GM19023 (cell line): ENCODE data around the gene GSDME.

Experiments
- ATAC-seq: cut with Tn5 transposase; IDR thresholded peaks from one replicate; pipeline ENCODE4 v1.9.1; 2021; ENCODE audit warnings: mild to moderate bottlenecking, moderate library complexity; ENCODE audit not compliant: unreplicated experiment

Gene GSDME

DNA sequence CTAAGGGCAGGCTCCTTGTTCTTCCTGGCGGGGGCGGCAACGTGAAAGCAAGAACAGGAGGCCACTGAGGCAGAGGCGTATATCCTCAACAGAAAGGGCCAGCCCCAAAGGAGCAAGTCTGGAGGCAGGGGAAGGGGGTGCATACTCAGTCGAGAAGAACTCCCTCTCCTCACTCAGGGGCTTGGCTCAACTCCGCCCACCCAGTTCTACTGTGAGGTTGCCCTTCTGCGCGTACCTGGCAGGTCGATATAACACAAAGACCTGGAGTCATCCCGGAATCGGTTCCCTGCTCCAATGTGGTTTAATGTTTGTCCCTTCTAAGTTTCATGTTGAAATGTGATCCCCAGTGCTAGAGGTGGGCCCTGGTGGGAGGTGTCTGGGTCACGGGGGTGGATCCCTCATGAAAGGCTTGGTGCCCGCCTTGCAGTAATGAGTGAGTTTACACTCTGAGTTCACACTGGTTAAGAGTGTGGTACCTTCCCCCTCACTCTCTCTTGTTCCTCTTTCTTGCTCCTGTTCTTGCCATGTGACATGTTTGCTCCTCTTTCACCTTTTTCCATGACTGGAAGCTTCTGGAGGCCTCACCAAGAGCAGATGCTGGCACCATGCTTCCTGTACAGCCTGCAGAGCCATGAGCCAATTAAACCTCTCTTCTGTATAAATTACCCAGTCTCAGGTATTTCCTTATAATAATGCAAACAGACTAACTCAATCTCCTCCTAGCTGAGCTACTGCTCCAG is 32.6 kb downstream of the GSDME start:
- no peak for ATAC-seq

DNA sequence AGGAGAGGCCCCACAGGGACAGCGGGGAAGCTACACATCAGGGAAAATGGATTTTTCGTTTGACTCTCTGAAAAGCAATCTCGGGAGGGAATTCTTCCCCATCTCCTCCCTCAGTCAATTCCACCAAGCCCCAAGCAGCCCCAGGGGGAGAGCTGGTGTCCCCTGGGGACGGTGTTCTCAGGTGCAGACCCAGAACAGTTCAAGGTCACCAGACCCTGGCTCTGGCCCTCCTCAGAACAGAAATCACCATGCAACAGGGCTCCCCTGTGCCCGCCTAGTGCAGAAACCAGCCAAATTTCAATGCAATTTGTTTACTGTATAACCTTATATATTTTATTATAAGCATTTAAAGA is 34.1 kb downstream of the GSDME start:
- no peak for ATAC-seq

DNA sequence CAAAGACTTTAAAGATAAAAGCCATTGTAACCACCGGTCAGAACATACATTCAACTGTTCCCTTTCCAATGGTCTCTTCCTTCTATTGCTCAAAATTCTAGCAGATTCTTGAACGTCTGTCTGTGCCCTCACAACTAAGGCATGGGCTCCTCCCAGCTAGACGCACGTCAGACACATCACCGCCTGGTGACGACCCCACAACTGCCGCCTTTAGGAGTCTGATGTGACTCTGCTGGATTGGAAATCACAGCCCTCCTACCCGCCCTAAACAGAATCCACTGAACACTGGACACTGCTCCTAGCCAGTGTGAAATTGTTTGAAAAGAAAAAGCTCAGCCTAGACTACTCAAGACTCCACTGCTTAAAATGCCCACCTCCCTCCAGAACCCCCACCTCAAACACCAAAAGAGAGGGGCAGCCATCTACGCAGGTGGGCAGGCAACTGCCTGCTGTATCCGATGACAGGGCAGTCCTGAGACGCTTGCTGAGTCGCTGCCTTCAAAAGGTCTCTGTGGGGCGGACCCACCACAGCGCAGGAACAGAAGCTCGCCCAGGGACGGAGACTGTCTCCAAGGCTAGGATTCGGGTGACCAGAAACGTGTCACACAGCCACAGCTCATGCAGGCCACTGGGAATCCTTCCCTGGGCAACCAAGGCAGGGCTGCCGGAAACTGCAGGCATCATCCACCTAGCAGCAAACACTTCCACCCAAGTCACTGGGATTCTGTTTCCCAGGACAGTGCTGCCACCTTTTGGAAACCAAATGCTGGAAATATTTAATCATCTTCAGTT is 34.7 kb downstream of the GSDME start:
- no peak for ATAC-seq

- ATAC-seq, result no peak
These were observed 35.7 kb downstream of the GSDME start for GRCh38 chr7:24721481-24722001.

- no peak for ATAC-seq
These were observed 37.0 kb downstream of the GSDME start for GRCh38 chr7:24720283-24720682.

- peak; percentile 62 for ATAC-seq
These were observed 38.2 kb downstream of the GSDME start for GRCh38 chr7:24718977-24719491.

GRCh38 chr7:24718431-24718831 is 38.8 kb downstream of the GSDME start:
- no peak for ATAC-seq

DNA sequence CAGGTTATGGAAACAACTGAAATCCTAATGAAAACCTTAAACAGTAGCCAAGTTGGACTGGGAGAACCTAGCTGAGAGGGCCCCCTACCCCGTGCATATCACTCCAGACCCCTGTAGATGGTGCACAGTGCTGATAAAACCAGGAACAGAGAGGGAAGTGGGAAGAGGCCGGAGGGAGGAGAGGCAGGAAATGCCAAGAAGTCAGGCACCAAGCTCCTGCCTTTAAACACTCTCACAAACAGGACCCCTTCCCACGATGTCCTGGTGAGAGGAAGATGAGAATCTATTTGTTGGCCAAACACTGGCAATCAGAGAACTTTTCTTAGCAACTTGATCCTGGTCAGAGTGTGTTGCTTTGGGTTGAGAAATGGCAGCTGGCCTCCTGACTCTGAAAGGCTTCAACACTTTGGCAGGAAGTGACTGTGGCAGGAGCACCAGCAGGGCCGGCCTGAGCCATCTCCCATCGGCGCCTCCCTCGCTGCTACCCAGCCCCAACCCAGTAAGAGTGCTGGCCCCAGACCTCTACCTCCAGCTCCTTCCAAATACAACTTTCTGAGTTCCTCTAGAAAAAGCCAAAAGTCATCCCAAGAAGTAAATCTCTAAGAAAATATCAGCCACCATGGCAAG is 39.5 kb downstream of the GSDME start:
- ATAC-seq, result no peak

DNA sequence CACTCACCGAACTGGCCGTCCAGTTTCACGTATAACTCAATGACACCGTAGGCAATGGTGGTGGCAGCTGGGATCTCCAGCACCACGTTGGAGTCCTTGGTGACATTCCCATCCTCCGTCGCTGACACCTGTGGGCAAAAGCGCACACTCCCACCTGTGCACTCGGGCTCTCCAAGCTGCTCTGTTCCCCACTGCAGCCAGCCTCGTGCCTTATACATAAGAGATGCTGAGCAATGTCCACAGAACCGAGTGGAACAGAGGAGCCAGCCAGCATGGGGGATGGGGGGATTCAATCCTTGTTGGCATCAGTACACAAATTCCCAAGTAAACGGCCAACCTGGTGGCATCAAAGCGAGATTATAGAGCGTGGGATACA is 40.0 kb downstream of the GSDME start:
- ATAC-seq, result no peak

DNA sequence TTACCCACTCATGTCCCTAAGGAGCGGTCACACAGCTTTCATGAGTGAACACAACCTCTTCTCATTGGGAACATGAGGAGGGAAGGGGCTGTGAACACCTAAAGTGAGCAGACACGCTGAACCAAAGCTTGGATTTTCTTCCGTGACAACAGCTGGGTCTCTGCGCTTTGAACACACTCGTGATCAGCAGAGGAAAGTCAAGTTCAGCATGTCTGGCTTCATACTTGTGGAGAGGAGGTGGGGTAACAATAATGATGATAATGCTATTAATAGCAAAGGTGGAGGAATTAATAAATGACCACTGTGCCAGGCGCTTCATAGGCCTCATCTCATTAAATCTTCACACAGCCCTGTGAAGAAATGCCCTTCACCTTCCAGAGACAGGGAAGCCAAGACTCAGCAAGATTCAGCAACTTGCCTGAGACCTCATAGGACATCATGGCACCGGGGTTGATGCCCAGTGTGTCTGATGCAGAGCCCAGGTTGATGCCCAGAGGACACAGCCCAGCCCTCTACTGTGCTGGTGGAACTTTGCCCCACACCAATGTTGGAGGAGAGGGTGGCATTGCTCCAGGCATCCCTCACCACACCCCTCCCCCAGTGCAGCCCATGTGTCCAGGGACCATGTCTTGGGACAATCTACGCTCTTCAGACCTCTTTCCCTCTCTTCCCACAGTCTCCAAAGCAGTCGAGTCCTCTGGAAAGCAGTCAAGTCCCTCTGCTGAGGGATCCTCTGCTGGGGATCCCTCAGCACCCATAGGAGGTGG is 40.6 kb downstream of the GSDME start:
- ATAC-seq, result no peak

GRCh38 chr7:24715661-24716479 is 41.4 kb downstream of the GSDME start:
- peak; percentile 52 for ATAC-seq

DNA sequence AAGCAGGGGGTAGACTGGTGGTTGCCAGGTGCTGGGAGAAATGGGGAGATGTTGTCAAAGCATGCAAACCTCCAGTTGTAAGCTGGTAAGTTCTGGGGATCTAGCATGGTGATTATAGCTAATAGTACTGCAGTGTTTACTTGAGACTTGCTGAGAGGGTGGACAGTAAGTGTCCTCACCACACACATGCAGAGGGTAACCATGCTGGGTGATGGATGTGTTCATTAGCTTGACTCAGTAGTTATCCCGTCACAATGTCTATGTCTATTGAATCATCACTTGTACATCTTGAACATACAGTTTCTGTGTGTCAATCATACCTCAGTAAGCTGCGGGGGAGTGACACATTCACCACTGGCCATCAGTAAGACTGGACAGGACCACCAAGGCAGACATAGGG is 42.1 kb downstream of the GSDME start:
- peak; percentile 5 for ATAC-seq

- no peak for ATAC-seq
These were observed 42.6 kb downstream of the GSDME start for GRCh38 chr7:24714676-24715010.

DNA sequence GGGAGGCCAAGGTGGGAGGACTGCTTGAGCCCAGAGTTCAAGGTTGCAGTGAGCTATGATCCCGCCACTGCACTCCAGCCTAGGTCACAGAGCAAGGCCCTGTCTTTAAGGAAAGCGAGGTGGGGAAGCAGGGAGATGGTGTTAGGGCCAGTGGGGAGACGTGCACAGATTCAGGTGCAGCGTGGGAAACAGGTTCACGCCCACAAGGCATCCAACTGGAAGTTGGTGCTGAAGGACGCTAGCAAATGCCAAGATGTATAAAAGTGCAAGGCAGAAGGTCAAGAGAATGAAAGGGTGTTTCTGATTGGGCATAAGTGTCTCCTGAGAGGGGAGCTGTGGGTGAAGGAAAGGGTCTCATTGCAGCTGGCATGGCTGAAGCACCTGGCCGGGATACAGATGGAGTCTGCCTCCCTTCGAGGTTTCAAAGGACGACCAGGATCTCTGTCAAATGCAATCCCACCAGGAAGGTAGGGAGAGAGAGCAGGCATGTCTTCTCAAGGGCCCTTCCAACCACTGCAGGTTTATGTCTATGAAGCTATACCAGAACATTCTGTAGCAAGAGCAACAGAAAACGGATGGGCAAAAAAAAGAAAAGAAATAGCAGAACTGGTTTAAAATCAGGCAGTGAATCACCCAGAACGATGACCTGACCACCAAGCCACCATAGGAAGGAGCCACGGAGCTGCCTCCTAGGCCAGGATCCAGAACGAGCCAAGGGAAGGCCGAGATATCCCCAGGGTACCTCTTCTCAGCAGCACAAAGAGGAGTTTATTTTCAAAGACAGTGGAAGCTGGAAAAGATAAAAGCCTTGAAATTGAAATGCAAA is 43.2 kb downstream of the GSDME start:
- ATAC-seq, result no peak

DNA sequence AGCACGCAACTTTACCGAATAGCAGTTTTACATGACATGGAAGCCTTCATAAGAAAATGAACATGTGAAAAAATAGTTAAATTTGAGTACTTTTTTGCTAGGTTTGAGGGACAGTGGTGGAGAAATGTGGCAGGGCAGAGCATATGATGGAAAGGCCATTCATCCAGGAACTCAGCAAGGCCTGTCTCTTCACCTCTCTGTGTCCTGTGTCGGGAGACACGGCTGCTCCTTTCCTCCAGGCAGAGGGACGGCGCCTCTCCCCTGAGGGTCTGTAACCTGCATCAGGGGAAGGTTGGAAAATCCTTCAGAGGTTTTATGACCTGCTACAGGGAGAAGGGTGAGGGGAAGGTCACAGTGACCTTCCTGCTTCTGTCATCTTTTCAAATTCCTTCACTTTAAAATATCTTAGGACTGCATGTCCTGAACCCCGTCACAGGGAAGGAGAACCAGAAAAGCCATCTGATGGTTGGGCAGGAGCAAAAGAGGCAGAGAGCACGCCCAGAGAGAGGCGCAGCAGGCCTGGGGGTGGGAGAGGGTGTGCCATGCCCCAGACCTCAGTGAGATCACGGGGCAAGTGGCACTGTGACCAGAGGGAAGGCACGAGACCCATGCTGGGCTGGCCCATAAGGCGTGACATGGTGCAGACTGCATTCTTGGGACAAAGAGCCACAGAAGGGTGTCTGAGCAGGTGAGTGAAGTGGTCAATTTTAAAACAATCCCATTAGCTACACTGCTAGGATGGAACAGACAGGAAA is 44.0 kb downstream of the GSDME start:
- no peak for ATAC-seq

GRCh38 chr7:24709585-24710360 is 47.5 kb downstream of the GSDME start:
- ATAC-seq, result no peak

DNA sequence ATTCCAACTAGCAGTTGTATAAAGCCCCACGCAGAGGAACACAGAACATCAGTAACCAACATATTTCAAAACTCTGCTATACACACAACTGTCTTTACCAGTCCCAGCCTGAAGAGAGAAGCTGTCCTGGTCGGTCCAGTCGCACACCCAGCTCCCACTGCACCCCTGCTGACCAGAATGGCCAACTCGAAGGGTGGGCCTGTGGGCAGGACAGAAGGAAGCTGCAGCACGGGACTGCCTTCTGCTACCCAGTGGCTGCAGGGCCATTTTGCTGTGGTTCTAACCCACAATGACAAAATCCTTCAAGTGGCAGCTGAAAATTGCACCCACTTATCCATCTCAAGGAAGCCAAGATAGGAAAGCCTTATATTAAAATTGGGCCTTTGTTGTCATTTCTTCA is 48.2 kb downstream of the GSDME start:
- no peak for ATAC-seq
